Muscle layer of colon (tissue), 2 donors: Measurements from ENCODE around the gene MGLL.

Experiments used
- H3K27ac ChIP-seq: one replicate; pipeline ENCODE4 v1.7.0; 2013; ENCODE audit warnings: low read depth, mild to moderate bottlenecking, low read length, moderate library complexity
- H3K27me3 ChIP-seq, 2 donors: one replicate each; pipeline ENCODE4 v1.7.0; 2013; ENCODE audit warnings: low read length in 2 of 2, mild to moderate bottlenecking in 2 of 2; ENCODE audit not compliant: insufficient read depth in 2 of 2, control insufficient read depth in 1 of 2
- H3K36me3 ChIP-seq: one replicate; pipeline ENCODE4 v1.7.0; 2013; ENCODE audit warnings: mild to moderate bottlenecking, low read length; ENCODE audit not compliant: insufficient read depth
- H3K4me1 ChIP-seq: one replicate; pipeline ENCODE4 v1.7.0; 2013; ENCODE audit warnings: mild to moderate bottlenecking, low read length; ENCODE audit not compliant: insufficient read depth
- H3K4me3 ChIP-seq, 2 donors: one replicate each; pipeline ENCODE4 v1.7.0; 2013; ENCODE audit warnings: low read length in 2 of 2, low read depth in 1 of 2, mild to moderate bottlenecking in 1 of 2, moderate library complexity in 1 of 2
- H3K9ac ChIP-seq: one replicate; pipeline ENCODE4 v1.7.0; 2013; ENCODE audit warnings: low read length
- H3K9me3 ChIP-seq: one replicate; pipeline ENCODE4 v1.7.0; 2013; ENCODE audit warnings: mild to moderate bottlenecking, low read length
- donor health status: abdominal sarcoma.
- donor health status: Adenocarcinoma of cecum.

Gene MGLL

GRCh38 chr3:127794972-127795371, 27.3 kb downstream of the MGLL start:
- no peak overlapping the region for H3K4me3 ChIP-seq
- H3K9me3 ChIP-seq, result no peaks in the 10 kb centered on the region
- H3K27ac ChIP-seq, result no peak overlapping the region
- H3K36me3 ChIP-seq, result peaks cover 7% of the 10 kb centered on the region
- H3K9ac ChIP-seq, result no peak overlapping the region
- peaks cover 47% of the 10 kb centered on the region for H3K4me1 ChIP-seq
- no peaks in the 10 kb centered on the region for H3K27me3 ChIP-seq

DNA sequence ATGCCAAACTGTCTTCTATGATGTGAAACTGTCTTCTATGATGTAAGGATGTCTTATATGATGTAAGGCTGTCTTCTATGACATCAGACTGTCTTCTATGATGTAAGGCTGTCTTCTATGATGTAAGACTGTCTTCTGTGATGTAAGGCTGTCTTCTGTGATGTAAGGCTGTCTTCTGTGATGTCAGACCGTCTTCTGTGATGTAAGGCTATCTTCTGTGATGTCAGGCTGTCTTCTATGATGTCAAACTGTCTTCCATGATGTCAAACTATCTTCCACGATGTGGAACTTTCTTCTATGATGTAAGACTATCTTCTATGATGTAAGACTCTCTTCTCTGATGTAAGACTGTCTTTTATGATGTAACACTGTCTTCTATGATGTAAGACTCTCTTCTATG, 27.9 kb downstream of the MGLL start:
- Histone ChIP-seq H3K9ac (no peak overlapping the region), H3K27ac (no peak overlapping the region), H3K36me3 (peaks cover 7% of the 10 kb centered on the region)

DNA sequence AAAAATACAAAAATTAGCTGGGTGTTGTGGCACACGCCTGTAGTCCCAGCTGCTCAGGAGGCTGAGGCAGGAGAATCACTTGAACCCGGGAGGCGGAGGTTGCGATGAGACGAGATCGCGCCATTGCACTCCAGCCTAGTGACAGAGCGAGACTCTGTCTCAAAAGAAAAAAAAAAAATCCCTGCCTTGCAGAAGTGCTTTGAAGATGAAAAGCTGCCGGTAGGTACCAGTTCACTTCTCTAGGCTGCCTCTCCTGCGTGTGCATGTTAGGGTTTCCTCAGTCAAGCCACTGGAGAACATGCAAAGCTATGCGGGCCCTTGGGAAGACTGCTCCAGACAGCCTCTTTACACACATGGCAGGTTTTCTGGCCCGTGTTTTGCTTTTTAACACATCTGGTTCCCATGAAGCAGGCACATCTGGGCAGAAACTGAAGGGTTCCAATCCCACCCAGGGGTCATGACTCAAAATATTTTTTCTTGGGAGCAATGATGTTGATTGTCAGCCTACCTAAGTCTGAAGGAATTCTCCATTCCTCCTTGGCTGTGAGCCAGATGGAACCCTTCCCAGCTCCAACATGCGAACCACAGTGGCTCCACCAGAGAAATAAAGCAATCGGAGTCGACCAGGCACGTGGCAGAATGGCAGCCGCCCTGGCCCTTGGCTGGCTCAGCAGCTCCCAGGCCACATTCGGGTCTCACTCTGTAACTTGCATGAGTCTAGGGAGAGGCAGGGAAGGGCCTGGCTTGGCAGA, 29.6 kb downstream of the MGLL start:
- peaks cover 56% of the 10 kb centered on the region for H3K4me1 ChIP-seq
- H3K27me3 ChIP-seq, result no peaks in the 10 kb centered on the region
- no peak overlapping the region for H3K4me3 ChIP-seq
- H3K27ac ChIP-seq, result peak overlapping the region; percentile 53
- H3K36me3 ChIP-seq, result peaks cover 3% of the 10 kb centered on the region
- no peak overlapping the region for H3K9ac ChIP-seq
- no peaks in the 10 kb centered on the region for H3K9me3 ChIP-seq

More for the DNA sequence above, 27.9 kb downstream of the MGLL start:
- no peaks in the 10 kb centered on the region for H3K9me3 ChIP-seq
- H3K4me3 ChIP-seq, result no peak overlapping the region
- peaks cover 47% of the 10 kb centered on the region for H3K4me1 ChIP-seq
- no peaks in the 10 kb centered on the region for H3K27me3 ChIP-seq

GRCh38 chr3:127791221-127791913, 30.9 kb downstream of the MGLL start:
- no peak overlapping the region for H3K9ac ChIP-seq
- H3K27ac ChIP-seq, result peak overlapping the region; percentile 79
- H3K4me1 ChIP-seq, result peaks cover 69% of the 10 kb centered on the region

GRCh38 chr3:127790882-127791183, 31.5 kb downstream of the MGLL start:
- Histone ChIP-seq H3K36me3 (peaks cover 3% of the 10 kb centered on the region), H3K27ac (peak overlapping the region; percentile 79), H3K4me1 (peaks cover 74% of the 10 kb centered on the region), H3K9me3 (no peaks in the 10 kb centered on the region), H3K9ac (no peak overlapping the region), H3K27me3 (no peaks in the 10 kb centered on the region), H3K4me3 (no peak overlapping the region)

More at GRCh38 chr3:127791221-127791913, 30.9 kb downstream of the MGLL start:
- no peak overlapping the region for H3K4me3 ChIP-seq
- H3K36me3 ChIP-seq, result peaks cover 3% of the 10 kb centered on the region
- H3K27me3 ChIP-seq, result no peaks in the 10 kb centered on the region
- no peaks in the 10 kb centered on the region for H3K9me3 ChIP-seq

DNA sequence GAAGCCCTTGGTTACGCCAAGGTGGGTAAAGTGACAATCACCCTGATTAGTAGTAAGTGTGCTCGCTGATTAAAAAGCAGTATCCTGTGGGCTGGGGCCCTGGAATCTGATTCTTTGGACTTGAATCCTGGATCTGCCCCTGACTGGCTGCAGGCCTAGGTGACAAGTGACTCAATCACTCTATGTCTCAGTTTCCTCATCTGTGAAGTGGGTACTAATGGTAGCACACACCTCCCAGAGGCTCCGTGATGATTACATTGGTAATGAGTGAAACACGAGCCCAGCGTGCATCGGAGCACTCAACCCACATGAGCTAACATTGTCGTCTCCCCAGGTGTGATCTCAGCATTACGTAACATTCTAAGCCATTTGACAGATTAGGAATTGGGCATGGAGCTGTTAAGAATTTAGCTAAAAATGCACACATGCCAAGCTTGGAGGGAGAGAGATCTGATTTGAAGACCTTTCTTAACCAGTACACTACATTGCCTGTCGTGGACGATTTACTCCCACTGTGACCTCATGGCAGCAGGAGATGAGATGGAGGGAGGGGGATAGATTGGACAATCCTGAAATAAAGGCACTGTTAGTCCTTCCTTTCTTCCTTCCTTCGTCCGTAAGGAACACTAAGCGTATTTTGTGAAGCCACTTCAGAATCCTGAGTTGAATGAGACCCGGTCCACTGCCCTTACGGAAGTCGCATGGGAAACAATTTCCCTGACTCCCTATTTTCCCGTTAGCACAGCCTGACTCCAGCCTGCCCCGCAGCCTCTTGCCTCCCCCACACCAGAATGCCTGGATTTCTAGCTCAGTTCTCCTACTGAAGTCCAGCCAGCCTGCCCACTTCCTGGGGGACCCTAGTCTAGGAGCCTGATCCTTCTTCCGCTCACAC, 32.1 kb downstream of the MGLL start:
- Histone ChIP-seq H3K27me3 (no peaks in the 10 kb centered on the region), H3K4me1 (peaks cover 80% of the 10 kb centered on the region), H3K4me3 (no peak overlapping the region), H3K36me3 (peaks cover 3% of the 10 kb centered on the region), H3K9me3 (no peaks in the 10 kb centered on the region), H3K9ac (no peak overlapping the region), H3K27ac (peak overlapping the region; percentile 79)

- Histone ChIP-seq H3K27ac (peak overlapping the region; percentile 68), H3K27me3 (no peaks in the 10 kb centered on the region), H3K4me1 (peaks cover 92% of the 10 kb centered on the region), H3K9ac (no peak overlapping the region), H3K4me3 (no peak overlapping the region), H3K36me3 (no peaks in the 10 kb centered on the region), H3K9me3 (no peaks in the 10 kb centered on the region)
Measured at GRCh38 chr3:127789051-127789450, 33.3 kb downstream of the MGLL start.

- Histone ChIP-seq H3K9ac (peak overlapping the region; percentile 35), H3K27me3 (no peaks in the 10 kb centered on the region), H3K9me3 (no peaks in the 10 kb centered on the region), H3K36me3 (no peaks in the 10 kb centered on the region), H3K4me1 (peaks cover 98% of the 10 kb centered on the region), H3K27ac (peak overlapping the region; percentile 74), H3K4me3 (no peak overlapping the region)
Measured at GRCh38 chr3:127788451-127788909, 33.8 kb downstream of the MGLL start.

- H3K27me3 ChIP-seq, result no peaks in the 10 kb centered on the region
- H3K9me3 ChIP-seq, result no peaks in the 10 kb centered on the region
- peaks cover 97% of the 10 kb centered on the region for H3K4me1 ChIP-seq
- peak overlapping the region; percentile 66 for H3K9ac ChIP-seq
- H3K4me3 ChIP-seq, result peak overlapping the region in 1 of 2 donors; percentile 10
- no peaks in the 10 kb centered on the region for H3K36me3 ChIP-seq
- peak overlapping the region; percentile 74 for H3K27ac ChIP-seq
Measured at GRCh38 chr3:127787571-127788365, 34.5 kb downstream of the MGLL start.

DNA sequence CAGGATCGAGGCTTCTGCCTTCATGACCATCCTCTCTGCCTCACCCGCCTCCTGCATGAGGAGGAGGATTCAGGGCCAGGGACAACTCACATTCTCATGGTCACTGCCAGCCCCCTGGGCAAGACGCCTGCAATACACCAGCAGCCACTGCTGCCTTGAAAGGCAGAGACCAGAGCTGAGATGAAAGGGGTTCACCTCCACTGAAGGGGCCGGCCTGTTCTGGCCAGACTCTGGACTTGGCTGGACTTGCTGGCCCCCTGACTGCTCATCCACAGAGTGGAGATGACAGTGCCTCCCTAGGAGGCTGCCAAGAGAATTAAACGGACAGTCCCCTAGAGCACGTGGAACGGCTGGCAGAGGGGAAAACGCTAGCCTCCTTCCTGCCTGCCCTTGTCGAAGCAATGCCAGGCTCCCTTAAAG, 35.2 kb downstream of the MGLL start:
- H3K4me1 ChIP-seq, result peaks cover 90% of the 10 kb centered on the region
- peak overlapping the region in 1 of 2 donors; percentile 47 for H3K4me3 ChIP-seq
- no peaks in the 10 kb centered on the region for H3K9me3 ChIP-seq
- H3K36me3 ChIP-seq, result no peaks in the 10 kb centered on the region
- H3K27ac ChIP-seq, result peak overlapping the region; percentile 74
- no peaks in the 10 kb centered on the region for H3K27me3 ChIP-seq
- H3K9ac ChIP-seq, result peak overlapping the region; percentile 66
